Naive thymus-derived CD4-positive, alpha-beta T cell (primary cell): Measurements from ENCODE around the gene SIPA1. TPM values are rescaled to one million over a fixed set of nuclear protein-coding genes. Genes with fewer than 3 reads are reported as not detected.
"Not testable (repeated sequence)": the region's sequence is repeated elsewhere in the genome, so short reads cannot be mapped to it uniquely, and the experiment has no call there.

Source experiments
- ATAC-seq: fragments of 150-1000 bp; cut with Tn5 transposase; 2 replicates; pipeline ENCODE4 v1.10.0; 2021; ENCODE audit warnings: mild to moderate bottlenecking, moderate library complexity
- CTCF ChIA-PET: fragments of 350-600 bp; sonication (Branson Sonifier 250); formaldehyde crosslinking; loops from one replicate; lab custom pipeline; 2021; ENCODE audit warnings: antibody characterized with exemption; lab: Charles Lee
- POLR2A ChIA-PET: fragments of 350-600 bp; sonication (Branson Sonifier 250); formaldehyde crosslinking; loops from one replicate; lab custom pipeline; 2021; ENCODE audit warnings: antibody characterized with exemption, inconsistent platforms; lab: Charles Lee
- DNase-seq, 9 donors: peaks; one replicate each; pipeline versions ENCODE4 v3.0.0 to v3.0.0-alpha.2; 2020 to 2022; ENCODE audit warnings: mixed read lengths in 1 of 9
- H3K27ac ChIP-seq: one replicate; pipeline ENCODE4 v1.7.0; 2013; ENCODE audit warnings: mild to moderate bottlenecking, low read depth, low read length, moderate library complexity
- H3K27me3 ChIP-seq, 2 donors: one replicate each; pipeline ENCODE4 v1.7.0; 2013; ENCODE audit warnings: low read length in 2 of 2, mild to moderate bottlenecking in 2 of 2, moderate library complexity in 2 of 2; ENCODE audit not compliant: control insufficient read depth in 2 of 2, insufficient read depth in 2 of 2
- H3K36me3 ChIP-seq, 3 experiments: 1 replicate in 2 of 3; 2 replicates in 1 of 3; pipeline ENCODE4 v1.7.0; 2013; ENCODE audit warnings: low read length in 3 of 3, mild to moderate bottlenecking in 3 of 3, moderate library complexity in 1 of 3; ENCODE audit not compliant: insufficient read depth in 3 of 3, control insufficient read depth in 2 of 3
- H3K4me1 ChIP-seq, 2 donors: one replicate each; pipeline ENCODE4 v1.7.0; 2013; ENCODE audit warnings: low read length in 2 of 2, mild to moderate bottlenecking in 2 of 2, moderate library complexity in 1 of 2; ENCODE audit not compliant: control insufficient read depth in 2 of 2, insufficient read depth in 2 of 2
- H3K4me3 ChIP-seq: 2 replicates; pipeline ENCODE4 v1.7.0; 2013; ENCODE audit warnings: mild to moderate bottlenecking, low read length
- H3K9me3 ChIP-seq, 3 experiments: 1 replicate in 2 of 3; 2 replicates in 1 of 3; pipeline ENCODE4 v1.7.0; 2013; ENCODE audit warnings: low read length in 3 of 3; ENCODE audit not compliant: control insufficient read depth in 2 of 3
- H3K27ac Mint-ChIP-seq, 9 donors: one replicate each; pipeline ENCODE4 v1.8.0; 2020 to 2022; ENCODE audit warnings: mixed read lengths in 9 of 9, mild to moderate bottlenecking in 8 of 9, moderate library complexity in 5 of 9, inconsistent platforms in 2 of 9
- H3K27me3 Mint-ChIP-seq, 5 donors: one replicate each; pipeline ENCODE4 v1.8.0; 2021 to 2022; ENCODE audit warnings: mixed read lengths in 5 of 5, mild to moderate bottlenecking in 1 of 5
- H3K36me3 Mint-ChIP-seq, 5 donors: one replicate each; pipeline ENCODE4 v1.8.0; 2020 to 2022; ENCODE audit warnings: mixed read lengths in 5 of 5, mild to moderate bottlenecking in 3 of 5, inconsistent platforms in 1 of 5
- H3K4me1 Mint-ChIP-seq, 7 donors: one replicate each; pipeline ENCODE4 v1.8.0; 2020 to 2022; ENCODE audit warnings: mixed read lengths in 7 of 7, mild to moderate bottlenecking in 3 of 7, inconsistent platforms in 1 of 7
- H3K4me3 Mint-ChIP-seq, 10 donors: one replicate each; pipeline ENCODE4 v1.8.0; 2020 to 2022; ENCODE audit warnings: mild to moderate bottlenecking in 10 of 10, mixed read lengths in 10 of 10, moderate library complexity in 6 of 10, inconsistent platforms in 2 of 10
- H3K9me3 Mint-ChIP-seq, 11 donors: one replicate each; pipeline ENCODE4 v1.8.0; 2020 to 2022; ENCODE audit warnings: mixed read lengths in 11 of 11, mild to moderate bottlenecking in 4 of 11, inconsistent platforms in 1 of 11, moderate library complexity in 1 of 11
- intact Hi-C, 2 donors: fragments of 100-400 bp; cut with micrococcal nuclease; formaldehyde crosslinking; loops; one replicate each; pipeline ENCODE4 v1.15.1; 2023
- polyA plus RNA-seq, 2 donors: library from polyadenylated mRNA; unstranded; fragments of 300-500 nt; fragmentation: Illumina TruSeq; gene quantifications; one replicate each; pipeline ENCODE4 v1.2.3, GENCODE V29; 2021
- total RNA-seq, 6 experiments: library from RNA in 5 of 6; stranded (reverse) in 5 of 6; gene quantifications; 1 replicate in 5 of 6; 2 replicates in 1 of 6; pipeline ENCODE4 v1.2.3 and lab custom pipeline; 2021 to 2026

SIPA1 gene
- total and polyA plus RNA-seq, 7 experiments from 2014 or later: 90.3 to 249 (median 184) TPM

- DNase-seq (no peak), ATAC-seq (no peak)
- Histone ChIP-seq H3K4me1 (no peaks in the 10 kb centered on the region), H3K9me3 (no peaks in the 10 kb centered on the region), H3K36me3 (no peaks in the 10 kb centered on the region), H3K27ac (no peak overlapping the region), H3K27me3 (no peaks in the 10 kb centered on the region), H3K4me3 (no peak overlapping the region)
- ChIA-PET POLR2A (no interaction called here), CTCF (interaction anchor here (0.6 kb wide), 1 partner anchor 204 kb away, joined by 3 read pairs; no protein-coding TSS in a partner anchor)
- peaks cover 0 to 18% (median 0%) of the 10 kb centered on the region in 5 donors for H3K27me3 Mint-ChIP-seq
- peaks cover 0 to 2% (median 0%) of the 10 kb centered on the region in 11 donors for H3K9me3 Mint-ChIP-seq
- intact Hi-C loops: no loop called here
- no peak overlapping the region for H3K27ac Mint-ChIP-seq
- no peak overlapping the region for H3K4me3 Mint-ChIP-seq
- no peaks in the 10 kb centered on the region for H3K36me3 Mint-ChIP-seq
- H3K4me1 Mint-ChIP-seq: no peaks in the 10 kb centered on the region
Observed at GRCh38 chr11:65680192-65680743, 42.4 kb downstream of the SIPA1 start.

- ATAC-seq, H3K36me3 Mint-ChIP-seq, POLR2A ChIA-PET, H3K36me3 ChIP-seq, H3K9me3 ChIP-seq, H3K4me3 Mint-ChIP-seq, DNase-seq, intact Hi-C loops, H3K27ac ChIP-seq, H3K9me3 Mint-ChIP-seq, H3K4me3 ChIP-seq, H3K27me3 ChIP-seq, H3K27ac Mint-ChIP-seq, H3K4me1 ChIP-seq, H3K4me1 Mint-ChIP-seq: not testable (repeated sequence)
- H3K27me3 Mint-ChIP-seq: peaks cover 0 to 24% (median 0%) of the 10 kb centered on the region in 5 donors
- CTCF ChIA-PET: interaction anchor here (0.6 kb wide), 1 partner anchor 97 kb away, joined by 3 read pairs; no protein-coding TSS in a partner anchor
Observed at GRCh38 chr11:65683480-65683879, 45.6 kb downstream of the SIPA1 start.

- Mint-ChIP-seq H3K4me1 (no peaks in the 10 kb centered on the region), H3K4me3 (no peak overlapping the region), H3K9me3 (peaks cover 0 to 2% (median 0%) of the 10 kb centered on the region in 11 donors), H3K36me3 (no peaks in the 10 kb centered on the region), H3K27me3 (peaks cover 0 to 27% (median 0%) of the 10 kb centered on the region in 5 donors), H3K27ac (no peak overlapping the region)
- Histone ChIP-seq H3K4me3 (no peak overlapping the region), H3K4me1 (no peaks in the 10 kb centered on the region), H3K27ac (no peak overlapping the region), H3K36me3 (no peaks in the 10 kb centered on the region), H3K27me3 (no peaks in the 10 kb centered on the region), H3K9me3 (no peaks in the 10 kb centered on the region)
- DNase-seq (no peak), ATAC-seq (no peak)
- intact Hi-C loops: no loop called here
- POLR2A ChIA-PET: no interaction called here
- CTCF ChIA-PET: interaction anchor here (1.8 kb wide), 1 partner anchor 25 kb away, joined by 7 read pairs; no protein-coding TSS in a partner anchor
Observed at GRCh38 chr11:65685981-65686380, 48.1 kb downstream of the SIPA1 start.

GRCh38 chr11:65691847-65692246 is 53.9 kb downstream of the SIPA1 start:
- H3K4me1 Mint-ChIP-seq, intact Hi-C loops, H3K27ac ChIP-seq, H3K27ac Mint-ChIP-seq, DNase-seq, H3K9me3 ChIP-seq, H3K9me3 Mint-ChIP-seq, H3K4me3 ChIP-seq, H3K4me3 Mint-ChIP-seq, ATAC-seq, H3K36me3 ChIP-seq, H3K27me3 Mint-ChIP-seq, H3K4me1 ChIP-seq, H3K27me3 ChIP-seq, H3K36me3 Mint-ChIP-seq: not testable (repeated sequence)
- POLR2A ChIA-PET: interaction anchor here (0.6 kb wide), 1 partner anchor 124 kb away, joined by 3 read pairs; no protein-coding TSS in a partner anchor
- CTCF ChIA-PET: interaction anchor here (0.6 to 1.0 kb wide), 2 partner anchors 14 to 33 kb away, joined by 4 to 5 read pairs; no protein-coding TSS in a partner anchor

- intact Hi-C loops: no loop called here
- ATAC-seq: no peak
Observed at GRCh38 chr11:65692367-65692766, 54.5 kb downstream of the SIPA1 start.

GRCh38 chr11:65695459-65696241 is 57.7 kb downstream of the SIPA1 start:
- no peak overlapping the region for H3K27ac Mint-ChIP-seq
- CTCF ChIA-PET: interaction anchor here (1.1 kb wide), 1 partner anchor 9 kb away, joined by 4 read pairs; no protein-coding TSS in a partner anchor
- DNase-seq (no peak), ATAC-seq (no peak)
- Histone ChIP-seq H3K4me1 (no peaks in the 10 kb centered on the region), H3K36me3 (no peaks in the 10 kb centered on the region), H3K27ac (no peak overlapping the region), H3K27me3 (no peaks in the 10 kb centered on the region), H3K9me3 (no peaks in the 10 kb centered on the region), H3K4me3 (no peak overlapping the region)
- H3K4me1 Mint-ChIP-seq: peaks cover 0 to 5% (median 1%) of the 10 kb centered on the region in 7 donors
- H3K4me3 Mint-ChIP-seq: no peak overlapping the region
- POLR2A ChIA-PET: interaction anchor here (0.8 kb wide), 1 partner anchor 81 kb away, joined by 3 read pairs; no protein-coding TSS in a partner anchor
- peaks cover 0 to 4% (median 0%) of the 10 kb centered on the region in 11 donors for H3K9me3 Mint-ChIP-seq
- peaks cover 0 to 12% (median 0%) of the 10 kb centered on the region in 5 donors for H3K27me3 Mint-ChIP-seq
- intact Hi-C loops: no loop called here
- no peaks in the 10 kb centered on the region for H3K36me3 Mint-ChIP-seq

More at GRCh38 chr11:65692367-65692766, 54.5 kb downstream of the SIPA1 start:
- no peaks in the 10 kb centered on the region for H3K27me3 ChIP-seq
- no peaks in the 10 kb centered on the region for H3K9me3 ChIP-seq
- no peak for DNase-seq
- Mint-ChIP-seq H3K27me3 (peaks cover 0 to 3% (median 0%) of the 10 kb centered on the region in 5 donors), H3K4me1 (peaks cover 0 to 4% (median 0%) of the 10 kb centered on the region in 7 donors), H3K9me3 (no peaks in the 10 kb centered on the region), H3K27ac (no peak overlapping the region), H3K4me3 (no peak overlapping the region), H3K36me3 (no peaks in the 10 kb centered on the region)
- POLR2A ChIA-PET: interaction anchor here (0.6 kb wide), 1 partner anchor 123 kb away, joined by 3 read pairs; no protein-coding TSS in a partner anchor
- H3K27ac ChIP-seq: no peak overlapping the region
- CTCF ChIA-PET: interaction anchor here (0.6 to 1.0 kb wide), 2 partner anchors 14 to 32 kb away, joined by 4 to 5 read pairs; no protein-coding TSS in a partner anchor
- H3K4me3 ChIP-seq: no peak overlapping the region
- no peaks in the 10 kb centered on the region for H3K36me3 ChIP-seq
- H3K4me1 ChIP-seq: no peaks in the 10 kb centered on the region
